ENCODE measurements around the gene ZNF32. TPM values are rescaled to one million over a fixed set of nuclear protein-coding genes. Genes with fewer than 3 reads are reported as not detected.

The ZNF32 gene
- total RNA-seq, 1 donor from 2014 or later = 45.1 TPM

- Histone ChIP-seq H3K36me3 (no peaks in the 10 kb centered on the region), H3K4me1 (peaks cover 47% of the 10 kb centered on the region), H3K27me3 (ENCODE audit: low read depth) (no peaks in the 10 kb centered on the region), H3K27ac (replicated peaks) (peak overlapping the region; percentile 95), H3K4me3 (peak overlapping the region; percentile 74), H3K9me3 (replicated peaks) (no peaks in the 10 kb centered on the region)
- DNase-seq = peak; percentile 90
- peak; percentile 87 for TF ChIP-seq CTCF (IDR thresholded peaks at IDR 0.05; ENCODE audit: borderline replicate concordance)
- intact Hi-C loops (cut with micrococcal nuclease) = loop anchor here (10.0 kb wide), 2 partner anchors 165 to 625 kb away; no protein-coding TSS in a partner anchor
These were observed 41.5 kb upstream of the ZNF32 start for GRCh38 chr10:43689955-43690771.

- H3K4me3 ChIP-seq = peak overlapping the region; percentile 74
- no peaks in the 10 kb centered on the region for H3K27me3 ChIP-seq (ENCODE audit: low read depth)
- no peak for TF ChIP-seq CTCF (IDR thresholded peaks at IDR 0.05; ENCODE audit: borderline replicate concordance)
- H3K9me3 ChIP-seq (replicated peaks) = no peaks in the 10 kb centered on the region
- no peaks in the 10 kb centered on the region for H3K36me3 ChIP-seq
- H3K4me1 ChIP-seq = peaks cover 47% of the 10 kb centered on the region
- peak overlapping the region; percentile 95 for H3K27ac ChIP-seq (replicated peaks)
- intact Hi-C loops (cut with micrococcal nuclease) = loop anchor here (10.0 kb wide), 1 partner anchor 625 kb away; no protein-coding TSS in a partner anchor
- DNase-seq = peak; percentile 78
These were observed 40.9 kb upstream of the ZNF32 start for GRCh38 chr10:43689618-43689954.

- Histone ChIP-seq H3K4me3 (peak overlapping the region; percentile 74), H3K9me3 (replicated peaks) (no peaks in the 10 kb centered on the region), H3K27ac (replicated peaks) (peak overlapping the region; percentile 95), H3K36me3 (no peaks in the 10 kb centered on the region), H3K4me1 (peaks cover 47% of the 10 kb centered on the region), H3K27me3 (ENCODE audit: low read depth) (no peaks in the 10 kb centered on the region)
- DNase-seq = no peak
- no peak for TF ChIP-seq CTCF (IDR thresholded peaks at IDR 0.05; ENCODE audit: borderline replicate concordance)
- intact Hi-C loops (cut with micrococcal nuclease) = loop anchor here (10.0 kb wide), 1 partner anchor 626 kb away; no protein-coding TSS in a partner anchor
These were observed 40.4 kb upstream of the ZNF32 start for GRCh38 chr10:43689007-43689491.

GRCh38 chr10:43688348-43688892 is 39.7 kb upstream of the ZNF32 start:
- TF ChIP-seq CTCF (IDR thresholded peaks at IDR 0.05; ENCODE audit: borderline replicate concordance) = no peak
- Histone ChIP-seq H3K4me3 (no peak overlapping the region), H3K9me3 (replicated peaks) (no peaks in the 10 kb centered on the region), H3K27me3 (ENCODE audit: low read depth) (no peaks in the 10 kb centered on the region), H3K27ac (replicated peaks) (no peak overlapping the region), H3K36me3 (no peaks in the 10 kb centered on the region), H3K4me1 (peaks cover 42% of the 10 kb centered on the region)
- no peak for DNase-seq
- intact Hi-C loops (cut with micrococcal nuclease) = loop anchor here (10.0 kb wide), 1 partner anchor 626 kb away; no protein-coding TSS in a partner anchor

- no peak for TF ChIP-seq CTCF (IDR thresholded peaks at IDR 0.05; ENCODE audit: borderline replicate concordance)
- no peaks in the 10 kb centered on the region for H3K9me3 ChIP-seq (replicated peaks)
- DNase-seq = no peak
- H3K27ac ChIP-seq (replicated peaks) = no peak overlapping the region
- H3K4me1 ChIP-seq = peaks cover 36% of the 10 kb centered on the region
- H3K27me3 ChIP-seq (ENCODE audit: low read depth) = no peaks in the 10 kb centered on the region
- no peak overlapping the region for H3K4me3 ChIP-seq
- H3K36me3 ChIP-seq = no peaks in the 10 kb centered on the region
- intact Hi-C loops (cut with micrococcal nuclease) = loop anchor here (10.0 kb wide), 1 partner anchor 627 kb away; no protein-coding TSS in a partner anchor
These were observed 38.7 kb upstream of the ZNF32 start for GRCh38 chr10:43687373-43687772.

All from left ventricle myocardium inferior (tissue), 1 donor.